Psoas muscle (tissue), 8 donors: ENCODE data around the gene TMEM101. TPM values are rescaled to one million over a fixed set of nuclear protein-coding genes. Genes with fewer than 3 reads are reported as not detected.

ENCODE experiments used
- ATAC-seq, 4 donors: fragments of 200-7000 bp; cut with Tn5 transposase; one replicate each; pipeline ENCODE4 v1.9.1; 2020; ENCODE audit warnings: moderate library complexity in 3 of 4, mild to moderate bottlenecking in 2 of 4
- DNase-seq, 2 donors: peaks; one replicate each; pipeline ENCODE4 v3.0.0-alpha.2; 2020
- H3K27ac ChIP-seq: fragments of 200-600 bp; one replicate; pipeline ENCODE4 v1.8.0; 2022
- H3K27me3 ChIP-seq, 3 donors: fragments of 200-600 bp in 1 of 3; one replicate each; pipeline versions ENCODE4 v1.6.1 to v1.8.0; 2013 to 2022; ENCODE audit warnings: low read length in 2 of 3, mild to moderate bottlenecking in 2 of 3, moderate library complexity in 1 of 3; ENCODE audit not compliant: insufficient read depth in 3 of 3
- H3K36me3 ChIP-seq, 2 donors: fragments of 200-600 bp in 1 of 2; one replicate each; pipeline versions ENCODE4 v1.6.1 to v1.8.0; 2013 to 2022; ENCODE audit warnings: low read depth in 1 of 2, mild to moderate bottlenecking in 1 of 2, moderate library complexity in 1 of 2; ENCODE audit not compliant: insufficient read depth in 1 of 2
- H3K4me1 ChIP-seq: fragments of 200-600 bp; one replicate; pipeline ENCODE4 v1.8.0; 2022
- H3K4me3 ChIP-seq: fragments of 200-600 bp; one replicate; pipeline ENCODE4 v1.8.0; 2022; ENCODE audit warnings: mild to moderate bottlenecking
- H3K9me3 ChIP-seq: fragments of 200-600 bp; one replicate; pipeline ENCODE4 v1.8.0; 2022
- WGBS, 3 donors: extraction: QIAGEN DNeasy Blood & Tissue Kit; methylation state at CpG; one replicate each; pipeline versions ENCODE4 v1.1.6 to v1.1.7; 2013; 5-methylcytosine and 5-hydroxymethylcytosine counted together
- intact Hi-C, 2 donors: fragments of 100-400 bp; cut with DNase I; formaldehyde crosslinking; loops; one replicate each; pipeline versions ENCODE4 v1.11.0 to v1.14.2; 2022
- polyA plus RNA-seq, 3 donors: library from polyadenylated mRNA; stranded (reverse); fragments of 200-250 nt; gene quantifications; one replicate each; pipeline ENCODE4 v1.2.3, GENCODE V29; 2013
- total RNA-seq, 4 donors: library from RNA; stranded (reverse); fragmentation: NEBNext Ultra II Directional in 2 of 4; extraction: Animal tissue kit (Norgen Biotek cat#: 25700) in 2 of 4; gene quantifications; one replicate each; pipeline versions ENCODE4 v1.2.1 to v1.2.4, GENCODE V29; 2021 to 2023
- TF ChIP-seq, protein P1 (sequence below): fragments of 200-600 bp; IDR thresholded peaks from one replicate; pipeline ENCODE4 v1.8.0; 2022; ENCODE audit warnings: antibody characterized with exemption
- donor health status: healthy with polysubstance abuse.
- donor health status: DM: no; HTN: no; CAD: no; lungs with moderate emphysema.
- donor health status: Bipolar disorder and iron deficiency.
- donor health status: healthy.
- donor health status: DM: yes; HTN: yes; CAD: no.
- donor health status: DM: no; HTN: no; CAD: no.
- donor health status: DM: no; HTN: no; CAD: no.
- donor health status: DM: yes; HTN: yes; CAD: no.

TMEM101 gene
- total and polyA plus RNA-seq, 7 donors = 13.2 to 52.6 (median 22.2) TPM

DNA sequence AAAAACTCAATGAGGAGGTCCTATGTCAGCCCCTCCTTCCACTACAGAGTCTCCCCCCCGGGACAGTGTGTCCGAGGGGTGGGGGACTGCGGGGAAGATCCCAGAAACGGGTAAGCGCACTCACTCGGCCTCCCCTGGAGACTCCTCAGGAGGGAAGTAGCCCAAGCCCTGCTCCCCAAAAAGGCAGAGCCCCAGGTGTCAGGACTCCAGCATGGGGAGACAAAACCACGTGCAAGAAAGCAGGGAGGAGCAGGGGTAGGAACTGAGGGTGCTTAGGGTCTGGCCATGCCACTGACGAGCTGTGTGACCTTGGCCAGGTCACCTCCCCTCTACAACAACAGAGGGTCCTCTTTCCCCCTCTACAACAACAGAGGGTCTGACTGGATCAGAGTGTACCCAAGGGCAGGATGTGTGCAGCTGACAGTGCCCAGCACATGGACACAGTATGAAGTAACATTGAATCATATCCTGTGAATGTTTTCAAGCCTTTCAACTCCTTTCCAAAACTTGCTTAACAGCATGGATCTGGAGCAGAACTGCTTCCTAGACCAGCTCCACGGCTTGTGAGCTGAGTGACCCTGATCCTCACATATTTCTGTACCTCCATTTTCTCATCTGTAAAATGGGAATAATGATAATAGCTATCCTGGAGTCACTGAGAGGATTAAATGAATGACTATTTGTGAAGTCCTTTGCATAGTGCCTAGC, 12.5 kb downstream of the TMEM101 start:
- DNase-seq = peak in 1 of 2 donors; percentile 28
- ATAC-seq = no peak
- 58 to 60% (median 60%) methylated on average over 9 of the region's 9 CpGs for WGBS, 3 donors
- H3K4me3 ChIP-seq = no peak overlapping the region
- intact Hi-C loops = no loop called here
- TF ChIP-seq, protein P1, sequence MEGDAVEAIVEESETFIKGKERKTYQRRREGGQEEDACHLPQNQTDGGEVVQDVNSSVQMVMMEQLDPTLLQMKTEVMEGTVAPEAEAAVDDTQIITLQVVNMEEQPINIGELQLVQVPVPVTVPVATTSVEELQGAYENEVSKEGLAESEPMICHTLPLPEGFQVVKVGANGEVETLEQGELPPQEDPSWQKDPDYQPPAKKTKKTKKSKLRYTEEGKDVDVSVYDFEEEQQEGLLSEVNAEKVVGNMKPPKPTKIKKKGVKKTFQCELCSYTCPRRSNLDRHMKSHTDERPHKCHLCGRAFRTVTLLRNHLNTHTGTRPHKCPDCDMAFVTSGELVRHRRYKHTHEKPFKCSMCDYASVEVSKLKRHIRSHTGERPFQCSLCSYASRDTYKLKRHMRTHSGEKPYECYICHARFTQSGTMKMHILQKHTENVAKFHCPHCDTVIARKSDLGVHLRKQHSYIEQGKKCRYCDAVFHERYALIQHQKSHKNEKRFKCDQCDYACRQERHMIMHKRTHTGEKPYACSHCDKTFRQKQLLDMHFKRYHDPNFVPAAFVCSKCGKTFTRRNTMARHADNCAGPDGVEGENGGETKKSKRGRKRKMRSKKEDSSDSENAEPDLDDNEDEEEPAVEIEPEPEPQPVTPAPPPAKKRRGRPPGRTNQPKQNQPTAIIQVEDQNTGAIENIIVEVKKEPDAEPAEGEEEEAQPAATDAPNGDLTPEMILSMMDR = no peak
- no peaks in the 10 kb centered on the region for H3K9me3 ChIP-seq
- no peak overlapping the region for H3K27ac ChIP-seq
- peaks cover 20% of the 10 kb centered on the region for H3K4me1 ChIP-seq
- no peaks in the 10 kb centered on the region for H3K36me3 ChIP-seq
- peaks cover 0 to 44% (median 19%) of the 10 kb centered on the region in 3 donors for H3K27me3 ChIP-seq

DNA sequence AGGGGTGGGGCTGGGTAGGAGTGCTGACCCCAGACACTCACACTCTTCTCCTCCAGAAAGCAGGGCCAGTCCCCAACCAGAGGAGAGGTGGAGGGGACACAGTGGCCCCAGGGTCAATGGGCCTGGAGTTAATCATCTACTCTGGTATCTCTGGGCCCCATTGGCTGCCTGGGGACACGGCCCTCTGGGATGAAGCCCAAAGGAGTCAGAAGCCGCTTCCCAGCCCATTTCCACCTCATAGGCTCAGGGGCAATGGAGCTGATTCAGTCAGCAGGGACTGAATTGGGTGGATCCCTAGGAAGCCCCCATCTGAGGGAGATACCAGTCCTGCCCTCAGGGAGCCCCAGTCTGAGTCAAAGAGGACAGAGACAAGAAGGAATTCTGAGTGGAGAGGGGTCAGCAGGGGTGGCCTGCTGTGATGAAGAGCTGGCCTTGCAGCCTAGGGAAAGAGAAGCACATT, 13.3 kb downstream of the TMEM101 start:
- peaks cover 0 to 44% (median 19%) of the 10 kb centered on the region in 3 donors for H3K27me3 ChIP-seq
- intact Hi-C loops = no loop called here
- H3K9me3 ChIP-seq = no peaks in the 10 kb centered on the region
- H3K27ac ChIP-seq = no peak overlapping the region
- H3K36me3 ChIP-seq = no peaks in the 10 kb centered on the region
- WGBS, 3 donors = 76 to 81% (median 80%) methylated on average over 2 of the region's 2 CpGs
- H3K4me1 ChIP-seq = peaks cover 17% of the 10 kb centered on the region
- DNase-seq (peak in 1 of 2 donors; percentile 23), ATAC-seq (no peak)
- H3K4me3 ChIP-seq = no peak overlapping the region
- TF ChIP-seq, protein P1 = no peak

DNA sequence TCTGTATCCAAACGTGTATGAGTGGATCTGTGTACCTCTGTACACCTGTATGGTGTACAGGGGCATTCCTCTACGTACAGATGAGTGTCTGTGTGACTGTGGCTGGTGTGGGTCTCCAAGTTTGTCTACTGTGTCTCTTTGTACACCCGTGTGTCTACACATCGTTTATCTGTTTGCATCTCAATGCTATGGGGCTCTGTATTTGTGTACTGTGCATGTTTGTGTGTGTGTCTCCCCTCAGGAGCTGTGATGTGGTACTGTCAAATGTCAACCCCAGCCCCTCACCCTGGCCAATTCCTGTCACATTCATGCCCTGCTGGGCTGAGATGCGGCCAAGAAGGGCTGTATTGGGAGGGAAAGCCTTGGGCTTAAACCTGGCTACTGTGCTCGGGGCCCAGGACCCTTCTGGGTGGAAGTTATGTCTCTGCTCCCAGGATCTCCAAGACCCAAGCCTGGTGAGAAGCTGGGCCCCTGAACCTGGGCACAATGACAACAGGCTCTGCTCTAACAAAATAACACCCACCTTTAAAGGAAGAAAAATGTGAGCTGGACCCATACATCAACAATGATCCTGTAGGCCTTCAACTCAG, 13.8 kb downstream of the TMEM101 start:
- no peak overlapping the region for H3K4me3 ChIP-seq
- TF ChIP-seq, protein P1 = no peak
- H3K36me3 ChIP-seq = no peaks in the 10 kb centered on the region
- H3K4me1 ChIP-seq = peaks cover 12% of the 10 kb centered on the region
- H3K27me3 ChIP-seq = peaks cover 0 to 44% (median 18%) of the 10 kb centered on the region in 3 donors
- intact Hi-C loops = no loop called here
- no peak for ATAC-seq
- no peak for DNase-seq
- no peak overlapping the region for H3K27ac ChIP-seq
- WGBS, 3 donors = 75 to 83% (median 79%) methylated on average over 6 of the region's 6 CpGs
- H3K9me3 ChIP-seq = no peaks in the 10 kb centered on the region

DNA sequence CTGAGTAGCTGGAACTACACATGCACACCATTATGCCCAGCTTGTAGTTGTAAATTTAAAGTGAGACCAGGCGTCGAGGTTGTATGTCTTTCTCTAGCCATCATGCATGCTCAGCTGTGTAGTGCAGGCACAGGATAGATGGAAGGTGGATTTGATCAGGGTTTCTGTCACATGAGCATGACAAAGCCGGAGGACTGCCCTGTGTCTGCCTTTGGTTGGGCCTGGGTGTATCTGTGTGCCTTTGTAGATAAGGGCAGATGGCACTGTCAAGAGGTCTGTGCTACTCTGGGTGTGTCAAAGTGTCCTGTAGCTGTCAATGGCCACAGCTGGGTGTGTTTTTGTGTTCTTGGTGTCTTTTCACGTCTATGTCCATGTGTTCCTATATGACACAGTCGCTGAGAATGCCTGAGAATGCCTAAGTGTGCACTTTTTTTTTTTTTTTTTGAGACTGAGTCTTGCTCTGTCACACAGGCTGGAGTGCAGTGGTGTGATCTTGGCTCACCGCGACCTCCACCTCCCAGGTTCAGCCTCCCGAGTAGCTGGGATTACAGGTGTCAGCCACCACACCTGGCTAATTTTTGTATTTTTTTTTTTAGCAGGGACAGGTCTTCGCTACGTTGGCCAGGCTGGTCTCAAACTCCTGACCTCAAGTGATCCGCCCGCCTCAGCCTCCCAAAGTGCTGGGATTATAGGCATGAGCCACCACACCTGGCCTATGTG, 14.5 kb downstream of the TMEM101 start:
- Histone ChIP-seq H3K27ac (no peak overlapping the region), H3K27me3 (peaks cover 0 to 39% (median 15%) of the 10 kb centered on the region in 3 donors), H3K9me3 (no peaks in the 10 kb centered on the region), H3K36me3 (no peaks in the 10 kb centered on the region), H3K4me1 (peaks cover 6% of the 10 kb centered on the region), H3K4me3 (no peak overlapping the region)
- TF ChIP-seq, protein P1 = no peak
- WGBS, 3 donors = 82 to 88% (median 83%) methylated on average over 11 to 12 of the region's 12 CpGs
- DNase-seq = no peak
- ATAC-seq = no peak
- intact Hi-C loops = no loop called here
